RCC 7860 (cell line): Measurements from ENCODE around the gene GTPBP6.
A peak's percentile ranks its signal among the peaks of the same experiment; 100 is the strongest.
"Not testable (repeated sequence)": the region's sequence is repeated elsewhere in the genome, so short reads cannot be mapped to it uniquely, and the experiment has no call there.

ENCODE experiments used
- DNase-seq: peaks from one replicate; pipeline ENCODE4 v3.0.0-alpha.2; 2015; ENCODE audit warnings: low spot score
- FAIRE-seq: peaks from 2 replicates; lab custom pipeline; 2012; peaks lifted over from hg19 to GRCh38; lab: Jason Lieb, UNC

GTPBP6 gene

DNA sequence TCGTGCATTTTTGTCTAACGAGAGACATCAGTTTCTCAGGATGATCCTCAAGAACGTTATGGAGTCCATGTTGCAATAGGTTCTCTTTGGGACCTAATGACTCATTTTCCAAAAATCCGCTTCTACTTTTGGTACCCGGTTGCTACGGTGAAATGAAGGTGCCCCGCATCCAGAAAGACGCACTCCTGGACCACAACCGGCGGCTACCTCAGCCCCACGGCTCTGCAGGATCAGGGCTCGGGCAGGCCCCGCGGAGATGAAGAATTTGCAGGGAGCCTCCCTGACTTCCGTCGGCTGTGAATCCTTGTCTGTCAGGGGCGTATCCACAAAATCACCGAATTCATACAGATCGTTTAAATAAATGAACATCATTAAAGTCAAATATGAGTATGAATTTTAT is 15.6 kb downstream of the GTPBP6 start:
- no peak for FAIRE-seq

DNA sequence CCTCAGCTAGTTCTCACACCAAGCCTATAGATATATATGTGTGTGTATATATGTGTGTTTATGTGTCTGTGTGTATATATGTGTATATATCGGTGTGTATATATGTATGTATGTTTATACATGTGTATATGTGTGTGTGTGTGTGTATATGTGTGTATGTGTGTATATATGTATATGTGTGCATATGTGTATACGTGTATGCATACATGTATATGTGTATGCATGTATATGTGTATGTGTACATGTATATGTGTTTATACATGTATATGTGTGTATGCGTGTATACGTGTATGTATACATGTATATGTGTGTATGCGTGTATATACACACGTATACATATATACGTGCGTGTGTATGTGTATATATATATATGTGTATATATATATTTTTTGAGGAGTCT is 18.3 kb downstream of the GTPBP6 start:
- DNase-seq (no peak), FAIRE-seq (no peak)

More for the DNA sequence above, 15.6 kb downstream of the GTPBP6 start:
- DNase-seq: no peak

DNA sequence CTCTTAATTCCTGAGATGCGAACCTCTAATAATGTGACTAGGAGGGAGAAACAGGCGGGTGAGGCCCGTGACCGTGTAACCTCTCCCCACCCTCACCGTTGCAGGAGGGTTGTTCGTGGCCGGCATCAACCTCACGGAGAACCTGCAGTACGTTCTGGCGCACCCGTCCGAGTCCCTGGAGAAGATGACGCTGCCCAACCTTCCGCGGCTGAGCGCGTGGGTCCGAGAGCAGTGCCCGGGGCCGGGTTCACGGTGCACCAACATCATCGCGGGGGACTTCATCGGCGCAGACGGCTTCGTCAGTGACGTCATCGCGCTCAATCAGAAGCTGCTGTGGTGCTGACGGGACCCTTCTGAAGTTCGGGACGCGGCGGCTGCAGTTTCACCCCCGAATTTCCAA is 19.6 kb downstream of the GTPBP6 start:
- DNase-seq (no peak), FAIRE-seq (no peak)

DNA sequence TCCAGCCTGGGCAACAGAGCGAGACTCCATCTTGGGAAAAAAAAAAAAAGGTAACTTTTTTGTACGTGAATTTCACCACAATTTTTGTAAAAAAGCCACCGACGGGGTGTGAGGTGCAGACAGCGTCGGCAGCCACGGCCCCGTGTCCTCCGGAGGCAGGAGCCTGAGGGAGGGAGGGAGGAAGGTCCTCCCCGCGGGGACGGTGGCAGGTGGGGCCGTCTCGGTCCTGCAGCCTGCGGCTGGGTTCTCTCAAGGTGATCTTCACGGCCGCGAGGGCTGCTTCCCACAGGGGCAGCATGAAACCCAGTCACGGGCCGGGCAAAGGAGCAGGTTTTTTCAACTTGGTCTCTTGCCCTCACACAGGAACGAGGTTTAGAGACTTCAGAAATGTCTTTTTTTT is 23.5 kb downstream of the GTPBP6 start:
- FAIRE-seq (no peak), DNase-seq (no peak)

DNA sequence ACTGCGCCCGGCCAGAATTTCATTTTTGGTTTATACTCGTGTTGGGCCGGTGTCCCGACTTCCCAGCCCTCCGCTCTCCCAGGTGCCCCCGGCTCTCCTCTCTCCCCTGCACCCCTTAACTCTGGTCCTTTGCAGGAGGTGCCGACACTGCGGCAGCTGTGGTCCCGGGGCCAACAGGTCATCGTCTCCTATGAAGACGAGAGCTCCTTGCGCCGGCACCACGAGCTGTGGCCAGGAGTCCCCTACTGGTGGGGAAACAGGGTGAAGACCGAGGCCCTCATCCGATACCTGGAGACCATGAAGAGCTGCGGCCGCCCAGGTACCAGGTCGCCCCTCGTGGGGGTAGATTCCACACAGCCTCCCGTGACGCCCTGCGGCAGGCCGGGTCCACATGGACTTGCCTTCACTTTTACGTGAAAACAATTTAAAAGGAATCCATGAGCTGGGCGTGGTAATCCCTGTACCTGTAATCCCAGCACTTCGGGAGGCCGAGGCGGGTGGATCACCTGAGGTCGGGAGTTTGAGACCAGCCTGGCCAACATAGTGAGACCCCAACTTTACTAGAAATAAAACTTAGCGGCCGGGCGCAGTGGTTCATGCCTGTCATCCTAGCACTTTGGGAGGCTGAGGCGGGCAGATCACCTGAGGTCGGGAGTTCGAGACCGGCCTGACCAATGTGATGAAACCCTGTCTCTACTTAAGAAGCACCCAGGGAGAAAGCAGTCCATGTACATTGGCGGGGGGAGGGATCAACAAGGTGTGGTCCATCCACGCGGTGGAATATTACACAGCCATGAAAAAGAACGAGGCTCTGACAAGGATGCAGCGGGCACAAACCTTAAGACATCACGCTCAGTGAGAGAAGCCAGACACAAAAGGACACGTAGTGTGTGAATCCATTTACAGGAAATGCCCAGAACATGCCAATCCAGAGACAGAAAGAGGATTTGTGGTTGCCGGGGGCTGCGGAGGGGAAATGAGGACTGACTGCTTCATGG is 25.4 kb downstream of the GTPBP6 start:
- FAIRE-seq (no peak), DNase-seq (no peak)

DNA sequence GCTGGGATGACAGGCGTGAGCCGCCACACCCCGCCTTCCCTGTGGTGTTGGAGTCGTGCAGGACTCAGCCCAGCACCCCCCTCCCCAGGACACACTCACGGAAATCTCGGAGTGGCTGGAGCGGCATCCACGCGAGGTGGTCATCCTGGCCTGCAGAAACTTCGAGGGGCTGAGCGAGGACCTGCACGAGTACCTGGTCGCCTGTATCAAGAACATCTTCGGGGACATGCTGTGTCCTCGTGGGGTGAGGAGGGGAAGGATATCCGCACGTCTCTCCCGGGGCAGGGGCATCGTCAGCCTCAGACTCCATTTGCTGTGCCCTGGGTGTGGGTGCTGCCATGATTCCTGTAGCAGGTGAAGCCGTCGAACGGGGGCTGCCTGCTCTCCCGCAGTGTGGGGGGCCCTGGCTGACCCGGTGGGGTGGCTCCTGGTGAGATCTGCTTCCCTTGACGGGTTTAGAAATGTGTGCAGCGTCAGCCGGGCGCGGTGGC is 27.1 kb downstream of the GTPBP6 start:
- no peak for DNase-seq
- FAIRE-seq: no peak

DNA sequence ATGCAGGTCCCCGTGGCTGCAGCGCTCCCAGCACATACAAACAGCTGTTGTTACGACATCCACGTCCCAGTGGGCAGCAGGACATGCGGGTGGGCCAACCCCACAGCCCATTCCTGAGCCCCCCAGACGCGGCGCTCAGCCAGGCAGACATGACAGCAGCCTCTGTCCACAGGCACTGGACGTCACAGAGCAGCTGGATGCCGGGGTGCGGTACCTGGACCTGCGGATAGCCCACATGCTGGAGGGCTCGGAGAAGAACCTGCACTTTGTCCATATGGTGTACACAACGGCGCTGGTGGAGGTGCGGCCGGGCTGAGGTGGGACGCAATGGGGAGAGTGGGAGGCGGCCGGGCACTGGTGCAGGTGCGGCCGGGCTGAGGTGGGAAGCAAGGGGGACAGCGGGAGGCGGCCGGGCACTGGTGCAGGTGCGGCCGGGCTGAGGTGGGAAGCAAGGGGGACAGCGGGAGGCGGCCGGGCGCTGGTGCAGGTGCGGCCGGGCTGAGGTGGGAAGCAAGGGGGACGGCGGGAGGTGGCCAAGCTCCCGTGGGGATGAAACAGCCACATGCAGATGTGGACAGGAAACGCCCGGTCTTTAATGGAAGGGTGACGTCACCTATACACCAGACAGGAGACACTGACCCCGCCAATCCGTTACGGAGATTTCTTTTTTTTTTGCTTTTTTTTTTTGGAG is 28.0 kb downstream of the GTPBP6 start:
- FAIRE-seq (no peak), DNase-seq (no peak)

DNA sequence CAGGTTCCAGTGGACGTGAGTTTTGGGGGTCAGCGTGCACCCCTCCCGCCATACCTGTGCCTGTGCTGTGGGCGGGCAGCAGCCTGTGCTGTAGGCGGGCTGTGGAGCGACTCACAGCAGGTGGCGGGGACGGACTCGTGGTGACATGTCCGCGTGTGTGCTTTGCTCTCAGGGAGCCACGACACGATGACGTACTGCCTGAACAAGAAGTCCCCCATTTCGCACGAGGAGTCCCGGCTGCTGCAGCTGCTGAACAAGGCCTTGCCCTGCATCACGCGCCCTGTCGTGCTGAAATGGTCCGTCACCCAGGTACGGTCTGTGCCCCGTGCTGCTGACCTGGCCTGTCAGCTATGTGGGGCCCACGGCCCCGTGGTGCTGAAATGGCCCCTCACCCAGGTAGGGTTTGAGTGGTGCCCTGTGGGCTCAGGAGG is 30.0 kb downstream of the GTPBP6 start:
- DNase-seq (no peak), FAIRE-seq (no peak)

DNA sequence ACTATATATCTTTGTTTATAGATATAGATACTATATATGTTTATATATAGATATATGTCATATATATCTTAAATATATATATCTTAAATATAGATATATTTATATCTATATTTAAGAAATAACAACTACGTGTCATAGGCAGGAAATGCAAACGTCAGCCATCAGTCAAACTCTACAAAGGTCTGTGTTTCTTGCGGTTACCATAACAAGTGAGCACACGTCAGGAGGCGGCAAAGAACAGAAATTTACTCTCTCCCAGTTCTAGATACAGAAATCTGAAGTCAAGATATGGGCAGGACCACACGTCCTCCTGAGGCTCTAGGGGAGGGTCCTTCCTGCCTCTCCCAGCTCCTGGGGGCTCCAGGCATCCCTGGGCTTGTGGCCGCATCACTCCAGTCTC is 30.9 kb downstream of the GTPBP6 start:
- FAIRE-seq: no peak
- DNase-seq: no peak

DNA sequence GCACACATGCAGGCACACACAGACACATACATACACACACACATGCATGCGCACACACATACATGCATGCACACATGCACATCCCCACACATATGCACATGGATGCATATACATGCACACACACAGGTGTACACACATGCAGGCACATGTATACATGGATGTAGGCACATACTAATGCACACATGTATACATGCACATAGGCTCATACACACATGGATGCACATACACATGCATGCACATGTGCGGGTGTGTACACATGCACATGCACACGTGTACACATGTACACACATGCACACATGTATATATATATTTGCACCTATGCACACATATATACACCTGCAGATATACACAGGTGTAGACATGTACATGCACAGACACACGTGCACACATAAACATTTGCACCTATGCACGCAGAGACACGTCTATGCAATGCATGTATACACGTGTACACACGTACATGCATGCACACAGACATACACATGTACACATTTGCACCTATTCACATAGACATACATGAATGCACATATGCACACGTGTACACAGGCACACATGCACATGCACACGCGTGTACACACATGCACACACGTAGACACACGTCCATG is 33.4 kb downstream of the GTPBP6 start:
- DNase-seq: no peak
- no peak for FAIRE-seq

DNA sequence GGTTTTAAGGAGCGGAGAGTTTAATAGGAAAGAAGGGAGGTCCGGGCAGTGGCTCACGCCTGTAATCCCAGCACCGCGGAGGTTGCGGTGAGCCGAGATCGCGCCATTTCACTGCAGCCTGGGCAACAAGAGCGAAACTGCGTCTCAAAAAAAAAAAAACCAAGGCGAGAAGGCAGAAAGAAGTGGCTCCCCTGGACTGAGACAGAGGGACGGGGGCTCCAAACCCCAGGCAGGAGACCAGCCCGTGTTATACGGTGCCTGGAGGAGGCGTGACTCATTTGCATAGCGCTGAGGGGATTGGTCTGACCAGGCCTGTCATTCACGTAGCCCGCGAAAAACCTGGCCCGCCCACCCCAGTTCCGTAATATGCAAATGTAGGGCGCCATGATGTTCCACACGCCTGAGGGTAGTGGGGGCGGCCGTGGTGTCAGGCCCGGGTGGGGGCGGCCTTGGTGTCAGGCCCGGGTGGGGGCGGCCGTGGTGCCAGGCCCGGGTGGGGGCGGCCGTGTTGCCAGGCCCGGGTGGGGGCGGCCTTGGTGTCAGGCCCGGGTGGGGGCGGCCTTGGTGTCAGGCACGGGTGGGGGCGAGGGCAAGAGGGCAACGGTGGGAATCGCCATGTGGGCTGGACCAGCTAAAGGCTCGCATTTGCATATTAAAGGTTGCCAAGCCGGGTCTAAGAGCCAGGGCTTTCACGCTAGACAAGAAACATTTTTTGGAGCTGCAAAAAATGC is 35.3 kb downstream of the GTPBP6 start:
- FAIRE-seq: no peak
- DNase-seq: peak; percentile 58

DNA sequence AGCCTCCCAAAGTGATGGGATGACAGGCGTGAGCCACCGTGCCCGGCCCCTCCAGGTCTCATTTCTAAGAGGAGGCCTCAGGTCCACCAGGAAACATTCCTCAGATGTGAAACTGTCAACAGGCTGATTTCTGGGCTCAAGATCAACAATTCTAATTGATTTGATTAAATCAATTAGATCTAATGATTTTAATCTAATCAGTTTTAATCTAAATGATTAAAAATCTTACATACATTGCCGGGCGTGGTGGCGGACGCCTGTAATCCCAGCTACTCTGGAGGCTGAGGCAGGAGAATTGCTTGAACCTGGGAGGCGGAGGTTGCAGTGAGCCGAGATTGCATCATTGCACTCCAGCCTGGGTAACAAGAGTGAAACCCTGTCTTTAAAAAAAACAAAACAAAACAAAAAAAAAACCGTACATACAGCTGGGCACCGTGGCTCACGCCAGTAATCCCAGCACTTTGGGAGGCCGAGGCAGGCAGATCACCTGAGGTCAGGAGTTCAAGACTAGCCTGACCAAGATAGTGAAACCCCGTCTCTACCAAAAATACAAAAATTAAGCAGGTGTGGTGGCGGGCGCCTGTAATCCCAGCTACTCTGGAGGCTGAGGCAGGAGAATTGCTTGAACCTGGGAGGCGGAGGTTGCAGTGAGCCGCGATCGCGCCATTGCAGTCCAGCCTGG is 36.5 kb downstream of the GTPBP6 start:
- FAIRE-seq, DNase-seq: not testable (repeated sequence)

DNA sequence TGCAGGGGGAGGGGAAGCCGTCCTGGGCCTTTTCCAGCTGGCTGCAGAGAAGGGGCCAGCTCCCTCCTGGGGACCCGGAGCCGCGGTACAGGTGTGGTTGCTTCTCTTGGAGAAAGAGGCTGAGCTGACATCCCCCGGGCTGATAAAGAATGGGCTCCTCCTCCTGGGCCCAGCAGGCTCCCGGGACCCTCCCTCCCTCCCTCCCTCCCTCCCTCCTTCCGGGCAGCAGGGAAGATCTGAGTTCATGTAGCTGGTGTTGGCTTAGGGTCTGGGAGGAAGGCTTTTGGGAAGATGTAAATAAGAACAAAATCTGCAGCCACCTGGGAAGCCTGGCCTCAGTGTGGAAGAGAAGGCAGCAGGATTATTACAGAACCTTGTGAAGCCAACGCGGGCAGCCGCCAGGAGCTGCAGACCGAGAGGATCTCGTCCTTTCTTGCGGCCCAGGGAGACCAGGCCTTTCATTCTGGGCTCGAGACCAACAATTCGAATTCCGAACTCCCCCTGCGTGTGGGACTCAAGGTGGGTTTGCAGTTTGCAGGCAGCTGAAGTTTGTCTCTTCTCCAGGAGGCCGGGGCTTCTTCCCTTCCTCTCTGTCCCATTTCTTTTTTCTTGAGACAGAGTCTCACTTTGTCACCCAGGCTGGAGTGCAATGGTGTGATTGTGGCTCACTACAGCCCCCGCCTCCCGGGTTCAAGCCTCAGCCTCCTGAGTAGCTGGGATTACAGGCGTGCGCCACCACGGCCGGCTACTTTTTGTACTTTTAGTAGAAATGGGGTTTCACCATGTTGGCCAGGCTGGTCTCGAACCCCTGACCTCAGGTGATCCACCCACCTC is 37.2 kb downstream of the GTPBP6 start, which contains the start of gene PLCXD1:
Gene PLCXD1, plus strand, starts transcription at position 216 of the 834 bp plus-strand sequence. CDS start 2,807 bp downstream, outside the sequence.
- DNase-seq (no peak), FAIRE-seq (no peak)

DNA sequence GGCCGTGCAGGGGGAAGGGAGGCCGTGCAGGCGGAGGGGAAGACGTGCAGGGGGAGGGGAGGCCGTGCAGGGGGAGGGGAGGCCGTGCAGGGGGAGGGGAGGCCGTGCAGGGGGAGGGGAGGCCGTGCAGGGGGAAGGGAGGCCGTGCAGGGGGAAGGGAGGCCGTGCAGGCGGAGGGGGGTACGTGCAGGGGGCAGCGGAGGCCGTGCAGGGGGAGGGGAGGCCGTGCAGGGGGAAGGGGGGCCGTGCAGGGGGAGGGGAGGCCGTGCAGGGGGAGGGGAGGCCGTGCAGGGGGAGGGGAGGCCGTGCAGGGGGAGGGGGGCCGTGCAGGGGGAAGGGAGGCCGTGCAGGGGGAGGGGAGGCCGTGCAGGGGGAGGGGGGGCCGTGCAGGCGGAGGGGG is 37.9 kb downstream of the GTPBP6 start:
- not testable (repeated sequence) for DNase-seq, FAIRE-seq

DNA sequence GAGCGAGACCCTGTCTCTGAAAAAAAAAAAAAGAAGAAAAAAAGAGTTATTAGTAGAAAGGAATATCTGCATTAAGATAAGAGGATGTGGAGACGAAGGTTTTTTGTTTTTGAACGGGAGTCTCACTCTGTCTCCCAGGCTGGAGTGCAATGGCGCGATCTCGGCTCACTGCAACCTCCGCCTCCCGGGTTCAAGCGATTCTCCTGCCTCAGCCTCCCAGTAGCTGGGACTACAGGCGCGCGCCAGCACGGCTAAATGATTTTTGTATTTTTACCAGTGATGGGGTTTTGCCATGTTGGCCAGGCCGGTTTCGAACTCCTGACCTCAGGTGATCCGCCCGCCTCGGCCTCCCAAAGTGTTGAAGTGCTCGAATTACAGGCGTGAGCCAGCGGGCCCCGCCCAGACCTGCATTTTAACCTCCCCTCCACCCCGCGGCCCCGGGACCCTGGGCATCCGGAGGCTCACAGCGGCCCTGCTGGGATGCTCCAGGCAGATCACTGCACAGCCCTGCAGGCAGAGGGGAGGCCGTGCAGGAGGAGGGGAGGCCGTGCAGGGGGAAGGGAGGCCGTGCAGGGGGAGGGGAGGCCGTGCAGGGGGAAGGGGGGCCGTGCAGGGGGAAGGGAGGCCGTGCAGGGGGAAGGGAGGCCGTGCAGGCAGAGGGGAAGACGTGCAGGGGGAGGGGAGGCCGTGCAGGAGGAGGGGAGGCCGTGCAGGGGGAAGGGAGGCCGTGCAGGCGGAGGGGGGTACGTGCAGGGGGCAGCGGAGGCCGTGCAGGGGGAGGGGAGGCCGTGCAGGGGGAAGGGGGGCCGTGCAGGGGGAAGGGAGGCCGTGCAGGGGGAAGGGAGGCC is 38.6 kb downstream of the GTPBP6 start:
- not testable (repeated sequence) for FAIRE-seq, DNase-seq

DNA sequence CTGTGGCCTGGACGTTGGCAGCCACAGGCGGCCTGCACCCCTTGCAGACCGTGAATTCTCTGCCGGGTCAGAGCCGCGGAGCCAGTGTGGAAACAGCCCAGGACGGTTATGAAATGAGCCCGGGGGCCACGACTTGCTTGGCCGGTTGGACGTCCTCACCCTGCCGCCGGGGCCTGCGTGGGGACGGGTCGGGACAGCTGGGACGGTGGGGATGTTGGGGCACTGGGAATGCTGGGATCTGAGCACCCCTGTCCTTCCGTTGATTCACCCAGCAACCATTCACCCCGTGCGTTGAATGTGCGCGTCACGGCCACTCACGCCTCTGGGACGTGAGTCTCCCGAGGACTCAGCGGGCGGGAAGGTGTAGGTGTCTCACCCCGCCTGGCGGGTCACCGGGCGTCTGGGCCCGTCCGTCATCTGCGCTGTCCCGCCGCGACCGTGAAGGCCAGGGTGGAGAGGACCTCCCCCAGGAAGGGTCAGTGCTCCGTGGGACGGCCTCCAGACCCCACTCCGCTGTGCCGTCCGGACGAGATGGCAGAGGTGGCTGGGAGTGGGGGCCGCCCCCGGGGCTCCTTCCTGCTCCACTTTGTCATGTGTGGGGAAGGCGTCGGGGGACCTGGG is 41.9 kb downstream of the GTPBP6 start:
- DNase-seq (peak; percentile 14), FAIRE-seq (no peak)

DNA sequence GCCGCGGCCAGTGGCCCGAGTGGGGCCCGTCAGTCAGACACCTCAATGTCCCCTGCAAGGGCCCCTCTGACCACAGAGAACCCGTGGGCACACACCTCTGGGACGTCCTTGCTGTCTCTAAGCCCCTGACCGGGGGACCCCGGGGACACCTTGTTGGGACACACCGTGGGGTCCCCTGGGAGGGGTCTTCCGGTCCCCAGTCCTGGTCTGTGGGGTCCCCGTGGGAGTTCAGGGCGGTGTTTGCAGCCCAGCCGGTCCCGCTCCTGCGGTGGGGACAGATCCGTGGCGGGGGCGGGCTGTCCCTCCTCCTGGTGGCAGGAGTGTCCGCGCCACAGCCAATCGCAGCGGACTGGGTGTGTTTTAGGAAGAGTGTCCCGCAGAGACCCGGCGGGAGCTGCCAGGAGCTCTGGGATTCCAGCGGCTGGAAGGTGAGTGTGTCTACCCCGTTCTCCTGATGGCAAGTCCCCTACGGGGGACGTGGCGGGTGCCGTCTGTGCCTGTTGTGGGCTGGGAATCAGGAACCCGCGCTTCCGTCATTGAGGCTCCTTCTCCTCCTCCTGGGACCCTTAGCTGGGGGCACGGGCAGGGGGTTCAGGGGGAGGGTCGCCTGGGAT is 42.5 kb downstream of the GTPBP6 start:
- peak; percentile 40 for DNase-seq
- FAIRE-seq: no peak
